GM12865 (cell line): ENCODE data around the gene HRG.
A peak's percentile ranks its signal among the peaks of the same experiment; 100 is the strongest.

ENCODE experiments used
- DNase-seq: peaks from one replicate; pipeline ENCODE4 v3.0.0; 2010; ENCODE audit warnings: low read depth
- H3K4me3 ChIP-seq: 2 replicates; pipeline ENCODE4 v1.5.1; 2011; ENCODE audit warnings: mild to moderate bottlenecking, low read depth, low read length, control low read depth
- CTCF ChIP-seq: IDR thresholded peaks from 2 replicates; pipeline ENCODE4 v1.5.1; 2011; ENCODE audit warnings: low read length, control low read depth, low read depth, inconsistent platforms; ENCODE audit not compliant: insufficient read depth; ENCODE audit errors: missing control alignments

The HRG gene

DNA sequence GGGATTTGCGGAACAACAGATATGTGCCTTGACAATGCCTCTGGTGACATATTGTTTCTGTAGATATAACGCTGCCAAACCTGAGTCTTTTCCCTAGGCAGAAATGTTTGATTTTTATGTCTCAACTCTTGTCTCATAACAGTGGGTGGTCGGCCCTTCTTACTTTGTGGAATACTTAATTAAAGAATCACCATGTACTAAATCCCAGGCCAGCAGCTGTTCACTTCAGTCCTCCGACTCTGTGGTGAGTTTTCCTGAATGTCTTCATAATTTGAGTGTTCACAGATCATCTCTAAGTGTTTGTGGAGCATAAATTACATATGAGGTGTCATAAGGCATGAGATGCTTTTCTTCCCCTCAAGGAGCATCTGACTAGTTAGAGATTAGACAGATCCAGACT is 19.7 kb upstream of the HRG start:
- no peak for TF ChIP-seq CTCF
- H3K4me3 ChIP-seq, result no peak overlapping the region
- DNase-seq, result no peak

DNA sequence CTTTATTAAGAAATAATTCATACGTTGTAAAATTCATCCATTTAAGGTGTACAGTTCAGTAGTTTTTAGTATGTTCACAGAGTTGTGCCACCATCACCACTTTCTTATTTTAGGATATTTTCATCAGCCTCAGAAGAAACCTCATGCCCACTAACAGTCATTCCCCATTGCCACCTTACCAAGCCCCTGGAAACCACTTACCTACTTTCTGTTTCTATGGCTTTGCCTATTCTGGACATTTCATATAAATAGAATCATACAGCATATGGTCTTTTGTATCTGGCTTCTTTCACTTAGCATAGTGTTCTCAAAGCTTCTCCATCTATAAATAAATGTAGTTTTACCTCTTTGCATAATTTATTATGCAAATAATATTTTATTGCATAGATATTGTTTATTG is 19.0 kb upstream of the HRG start:
- peak; percentile 9 for DNase-seq
- no peak for TF ChIP-seq CTCF
- H3K4me3 ChIP-seq, result no peak overlapping the region

DNA sequence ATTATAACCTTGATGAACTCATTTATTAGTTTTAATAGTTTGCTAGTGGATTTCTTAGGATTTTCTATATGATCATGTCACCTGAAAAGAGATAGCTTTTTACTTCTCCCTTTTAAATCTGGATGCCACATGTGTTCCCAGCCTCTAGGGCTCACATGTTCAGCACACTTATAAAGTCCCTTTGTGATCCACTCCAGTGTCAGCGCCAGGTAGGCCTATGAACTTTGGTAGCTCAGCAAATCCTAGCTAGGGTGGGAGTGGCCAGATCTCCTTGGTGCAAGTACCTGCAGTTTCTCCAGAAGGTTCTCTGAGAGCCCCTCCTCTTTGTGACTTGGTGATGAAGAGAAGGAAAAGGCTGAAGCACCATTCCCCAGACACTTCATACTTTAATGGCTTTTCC is 17.0 kb upstream of the HRG start:
- no peak overlapping the region for H3K4me3 ChIP-seq
- DNase-seq, result no peak
- TF ChIP-seq CTCF, result no peak

DNA sequence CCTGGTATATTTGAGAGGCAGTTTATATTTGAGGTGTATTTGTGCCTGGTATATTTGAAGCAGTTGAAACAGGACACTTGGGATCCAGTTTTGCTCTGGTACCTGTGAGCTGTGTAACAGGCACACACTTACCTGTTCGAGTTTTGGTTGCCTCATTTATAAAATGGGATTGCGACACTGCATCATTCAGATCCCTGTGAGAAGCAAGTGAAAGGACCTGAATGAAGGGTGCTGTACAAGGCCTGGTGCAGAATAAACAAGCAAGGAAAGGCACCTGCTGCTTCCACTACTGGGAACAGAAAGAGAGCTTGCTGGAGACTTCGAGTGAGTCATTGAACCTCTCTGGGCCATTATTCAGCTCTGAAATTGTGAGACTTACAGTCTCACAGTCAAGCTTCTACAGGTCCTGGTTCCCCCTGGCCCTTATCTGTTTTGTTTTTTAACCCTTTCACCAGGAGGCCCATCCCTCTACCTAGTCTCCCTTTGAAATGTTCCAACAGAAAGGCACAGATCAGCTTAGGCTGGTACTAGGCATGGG is 14.1 kb upstream of the HRG start:
- no peak for TF ChIP-seq CTCF
- H3K4me3 ChIP-seq, result no peak overlapping the region
- no peak for DNase-seq

- H3K4me3 ChIP-seq, result no peak overlapping the region
- DNase-seq, result peak; percentile 73
- TF ChIP-seq CTCF, result no peak
Measured at GRCh38 chr3:186653080-186653707, 12.6 kb upstream of the HRG start.

- no peak overlapping the region for H3K4me3 ChIP-seq
- no peak for TF ChIP-seq CTCF
- DNase-seq, result no peak
Measured at GRCh38 chr3:186653984-186654383, 11.8 kb upstream of the HRG start.
